Activated CD4-positive, alpha-beta memory T cell treated with anti-CD3 and anti-CD28 coated beads, Interleukin-2, amount 10 ng/mL, durations not matched to agents 7 days and 5 days (primary cell): ENCODE measurements around the gene CNTN6. TPM values are rescaled to one million over a fixed set of nuclear protein-coding genes. Genes with fewer than 3 reads are reported as not detected.

Experiments
- CTCF ChIA-PET: fragments of 350-600 bp; sonication (Branson Sonifier 250); formaldehyde crosslinking; loops from one replicate; lab custom pipeline; 2021; ENCODE audit warnings: antibody characterized with exemption, inconsistent platforms; lab: Charles Lee
- POLR2A ChIA-PET: fragments of 350-600 bp; sonication (Branson Sonifier 250); formaldehyde crosslinking; loops from one replicate; lab custom pipeline; 2021; ENCODE audit warnings: antibody characterized with exemption; lab: Charles Lee
- DNase-seq: peaks from one replicate; pipeline ENCODE4 v3.0.0-alpha.2; 2020
- H3K27ac Mint-ChIP-seq: one replicate; pipeline ENCODE4 v1.8.0; 2021; ENCODE audit warnings: mild to moderate bottlenecking, mixed read lengths
- H3K27me3 Mint-ChIP-seq: one replicate; pipeline ENCODE4 v1.8.0; 2021; ENCODE audit warnings: mixed read lengths
- H3K36me3 Mint-ChIP-seq: one replicate; pipeline ENCODE4 v1.8.0; 2021; ENCODE audit warnings: low read depth, mixed read lengths
- H3K4me1 Mint-ChIP-seq: one replicate; pipeline ENCODE4 v1.8.0; 2021; ENCODE audit warnings: mixed read lengths
- H3K4me3 Mint-ChIP-seq: one replicate; pipeline ENCODE4 v1.8.0; 2021; ENCODE audit warnings: mild to moderate bottlenecking, mixed read lengths
- H3K9me3 Mint-ChIP-seq: one replicate; pipeline ENCODE4 v1.8.0; 2021; ENCODE audit warnings: mixed read lengths
- total RNA-seq, 2 experiments: library from RNA; stranded (reverse); gene quantifications; one replicate each; pipeline ENCODE4 v1.2.3, GENCODE V29; 2021

CNTN6 gene
- total RNA-seq = not detected

DNA sequence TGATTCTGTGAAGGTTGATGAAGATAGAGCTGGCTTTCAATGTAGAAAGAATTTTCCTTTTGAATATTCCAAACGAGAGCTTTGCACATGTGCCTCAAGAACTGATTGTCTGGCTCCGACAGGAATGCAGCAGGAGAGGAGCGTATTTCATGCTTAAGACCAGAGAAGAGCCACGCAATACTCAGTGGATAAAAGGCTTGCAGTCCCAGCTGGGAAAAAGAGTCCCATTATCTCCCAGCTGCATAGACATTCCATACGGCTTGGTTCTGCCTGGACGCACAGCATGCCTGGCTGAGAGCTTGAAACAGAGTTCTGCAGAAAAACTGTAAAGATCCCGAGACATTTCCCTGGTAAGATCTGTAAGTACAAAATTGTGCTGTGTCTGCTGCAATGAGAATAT, at the start of gene CNTN6:
TSS of gene CNTN6 (plus strand) at position 254 of the 400 bp plus-strand sequence. CDS start 54,985 bp downstream, outside the sequence.
- CTCF ChIA-PET = no interaction called here
- no peak for DNase-seq
- Mint-ChIP-seq H3K4me1 (no peaks in the 10 kb centered on the region), H3K36me3 (no peaks in the 10 kb centered on the region), H3K9me3 (peaks cover 6% of the 10 kb centered on the region), H3K27ac (no peak within 1 kb of the TSS), H3K4me3 (no peak within 1 kb of the TSS), H3K27me3 (no peaks in the 10 kb centered on the region)
- POLR2A ChIA-PET = no interaction called here

DNA sequence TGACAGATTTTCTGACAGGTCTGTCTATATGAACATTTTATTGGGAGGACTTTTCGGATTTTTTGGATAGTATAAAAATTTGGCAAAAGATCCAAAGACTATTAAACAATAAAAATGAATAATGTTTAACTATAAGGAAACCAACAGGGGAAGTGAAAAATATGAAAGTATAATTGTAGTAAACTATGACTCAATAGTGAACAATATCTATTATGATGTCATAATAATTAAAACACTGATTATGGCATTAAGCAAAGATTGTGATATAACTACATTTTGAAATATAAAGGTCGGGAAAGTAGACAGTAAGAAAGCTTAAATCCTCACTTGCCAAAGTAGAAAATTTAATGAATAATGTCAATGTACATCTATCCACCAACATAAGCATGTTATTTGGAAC, 44.3 kb upstream of the CNTN6 start:
- Mint-ChIP-seq H3K27me3 (no peaks in the 10 kb centered on the region), H3K36me3 (no peaks in the 10 kb centered on the region), H3K27ac (no peak overlapping the region), H3K9me3 (peaks cover 27% of the 10 kb centered on the region), H3K4me1 (no peaks in the 10 kb centered on the region), H3K4me3 (no peak overlapping the region)
- no peak for DNase-seq
- CTCF ChIA-PET = no interaction called here
- POLR2A ChIA-PET = no interaction called here

DNA sequence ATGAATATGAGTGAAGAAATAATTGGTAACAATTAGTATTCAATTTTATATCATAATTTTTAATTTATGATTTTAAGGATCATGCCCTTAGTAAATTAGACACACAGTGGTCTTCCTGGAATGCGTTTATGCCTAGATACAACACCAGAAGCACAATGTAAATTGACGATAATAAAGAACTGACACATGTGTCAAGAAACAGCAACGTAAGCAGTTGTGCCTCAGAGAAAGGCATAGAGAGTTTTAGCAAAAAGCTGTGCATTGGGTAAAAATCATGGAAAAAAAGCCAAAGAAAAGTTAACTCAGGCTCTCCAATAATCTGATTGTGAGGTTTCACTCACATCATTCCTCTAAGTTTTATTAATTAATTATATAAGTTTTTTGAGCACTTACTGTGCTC, 37.0 kb upstream of the CNTN6 start:
- no peak overlapping the region for H3K27ac Mint-ChIP-seq
- CTCF ChIA-PET = no interaction called here

DNA sequence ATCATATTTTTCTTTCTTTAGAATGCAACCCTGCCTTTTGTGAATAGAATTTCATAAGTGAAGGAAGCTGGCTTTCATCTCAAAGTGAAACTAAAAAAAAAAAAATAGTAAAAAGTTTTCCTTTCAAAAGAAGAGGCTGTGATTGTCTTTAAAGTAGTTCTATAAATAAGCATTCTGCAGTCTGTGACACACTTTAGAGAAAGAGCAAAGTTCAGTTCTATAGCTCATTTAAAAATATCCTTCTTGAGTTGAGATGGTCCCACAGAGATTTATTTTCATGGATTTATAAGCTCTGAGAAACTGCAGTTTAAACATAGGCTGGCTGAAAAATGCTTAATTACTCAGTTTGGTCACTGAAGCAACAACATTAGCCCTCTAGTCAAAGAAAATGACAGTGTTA, 36.1 kb upstream of the CNTN6 start:
- H3K9me3 Mint-ChIP-seq = peaks cover 25% of the 10 kb centered on the region
- ChIA-PET POLR2A (no interaction called here), CTCF (no interaction called here)
- H3K36me3 Mint-ChIP-seq = no peaks in the 10 kb centered on the region
- H3K4me1 Mint-ChIP-seq = no peaks in the 10 kb centered on the region
- no peaks in the 10 kb centered on the region for H3K27me3 Mint-ChIP-seq
- no peak for DNase-seq
- H3K27ac Mint-ChIP-seq = no peak overlapping the region
- H3K4me3 Mint-ChIP-seq = no peak overlapping the region

More for the DNA sequence above, 37.0 kb upstream of the CNTN6 start:
- H3K27me3 Mint-ChIP-seq = no peaks in the 10 kb centered on the region
- DNase-seq = no peak
- H3K4me1 Mint-ChIP-seq = no peaks in the 10 kb centered on the region
- POLR2A ChIA-PET = no interaction called here
- no peaks in the 10 kb centered on the region for H3K36me3 Mint-ChIP-seq
- peaks cover 22% of the 10 kb centered on the region for H3K9me3 Mint-ChIP-seq
- H3K4me3 Mint-ChIP-seq = no peak overlapping the region

DNA sequence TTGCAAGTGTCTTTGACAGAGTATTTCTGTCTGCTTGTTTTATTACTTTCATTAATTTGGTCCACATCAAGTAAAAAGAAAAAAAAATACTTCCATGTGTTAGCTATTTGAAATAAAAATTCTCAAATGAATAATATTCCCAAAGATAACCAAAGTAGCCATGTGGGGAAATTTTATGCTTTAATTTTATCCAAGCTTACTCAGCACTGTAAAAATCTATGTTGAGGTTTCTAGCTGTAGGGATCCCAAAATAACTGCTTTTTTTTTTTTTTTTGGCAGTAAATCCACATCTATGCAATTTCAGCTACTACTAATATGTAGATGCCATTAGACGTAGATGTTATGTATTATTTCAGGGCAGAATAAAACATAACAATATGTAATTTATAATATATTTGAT, 35.4 kb upstream of the CNTN6 start:
- Mint-ChIP-seq H3K4me1 (no peaks in the 10 kb centered on the region), H3K9me3 (peaks cover 22% of the 10 kb centered on the region), H3K4me3 (no peak overlapping the region), H3K27me3 (no peaks in the 10 kb centered on the region), H3K36me3 (no peaks in the 10 kb centered on the region), H3K27ac (no peak overlapping the region)
- no peak for DNase-seq
- POLR2A ChIA-PET = no interaction called here
- CTCF ChIA-PET = no interaction called here

DNA sequence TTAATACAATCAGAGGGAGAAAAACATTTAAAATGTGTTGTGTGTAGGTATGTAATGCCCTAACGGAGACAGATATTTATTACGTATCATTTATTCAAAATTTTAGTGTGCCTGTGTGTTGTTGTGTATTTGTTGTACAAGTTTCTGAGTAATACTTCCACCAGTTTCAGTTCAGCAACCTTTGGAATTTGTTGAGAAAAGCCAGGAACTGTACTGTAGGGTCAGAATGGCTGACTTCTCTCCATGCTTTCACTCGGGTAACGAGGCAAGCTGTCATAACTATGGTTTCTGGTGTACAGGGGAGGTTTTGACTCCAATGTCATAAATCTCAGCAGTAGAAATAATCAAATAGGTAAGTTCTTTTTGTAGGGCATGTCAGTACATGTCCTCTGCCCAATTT, 23.8 kb upstream of the CNTN6 start:
- ChIA-PET POLR2A (no interaction called here), CTCF (no interaction called here)
- Mint-ChIP-seq H3K27me3 (no peaks in the 10 kb centered on the region), H3K4me3 (no peak overlapping the region), H3K36me3 (no peaks in the 10 kb centered on the region), H3K4me1 (no peaks in the 10 kb centered on the region), H3K27ac (no peak overlapping the region), H3K9me3 (peaks cover 18% of the 10 kb centered on the region)
- no peak for DNase-seq

DNA sequence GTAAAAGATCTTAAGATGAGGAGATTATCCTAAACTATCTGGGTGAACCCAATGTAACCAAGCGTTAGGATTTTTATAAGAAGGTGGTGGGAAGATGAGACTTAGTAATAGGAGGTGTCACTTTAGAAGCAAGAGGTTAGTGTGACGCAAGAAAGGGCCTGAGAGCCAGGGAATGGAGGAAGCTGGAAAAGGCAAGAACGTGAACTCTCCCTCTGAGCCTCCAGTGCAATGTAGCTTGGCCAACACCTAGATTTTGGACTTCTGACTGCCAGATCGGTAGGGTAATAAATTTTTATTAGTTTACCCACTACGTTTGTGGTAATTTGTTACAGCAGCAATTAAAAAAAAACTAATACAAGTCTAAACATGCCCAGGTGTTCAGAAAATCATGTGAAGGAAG, 20.8 kb upstream of the CNTN6 start:
- Mint-ChIP-seq H3K27ac (no peak overlapping the region), H3K4me3 (no peak overlapping the region), H3K9me3 (peaks cover 8% of the 10 kb centered on the region), H3K27me3 (no peaks in the 10 kb centered on the region), H3K36me3 (no peaks in the 10 kb centered on the region), H3K4me1 (no peaks in the 10 kb centered on the region)
- ChIA-PET CTCF (no interaction called here), POLR2A (no interaction called here)
- DNase-seq = no peak

DNA sequence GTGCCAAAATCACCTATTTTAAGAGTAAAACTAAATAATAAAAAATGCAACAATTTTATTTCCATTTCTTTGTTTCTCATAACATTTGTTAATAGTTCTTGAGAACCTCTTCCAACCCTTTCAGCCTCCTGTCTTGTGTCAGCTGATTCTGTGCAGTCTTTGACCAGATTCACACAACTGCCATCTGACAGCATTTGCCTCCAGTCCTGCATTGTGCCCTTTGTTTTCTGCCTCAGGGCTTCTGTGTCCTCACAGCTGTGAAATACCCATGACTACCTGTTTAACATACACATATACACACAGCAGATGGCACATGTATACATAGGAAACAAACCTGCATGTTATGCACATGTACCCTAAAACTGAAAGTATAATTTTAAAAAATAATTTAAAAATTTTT, 13.2 kb upstream of the CNTN6 start:
- no peak overlapping the region for H3K27ac Mint-ChIP-seq
- CTCF ChIA-PET = no interaction called here
- H3K4me1 Mint-ChIP-seq = no peaks in the 10 kb centered on the region
- no peak for DNase-seq
- H3K36me3 Mint-ChIP-seq = no peaks in the 10 kb centered on the region
- POLR2A ChIA-PET = no interaction called here
- H3K4me3 Mint-ChIP-seq = no peak overlapping the region
- peaks cover 7% of the 10 kb centered on the region for H3K9me3 Mint-ChIP-seq
- no peaks in the 10 kb centered on the region for H3K27me3 Mint-ChIP-seq

DNA sequence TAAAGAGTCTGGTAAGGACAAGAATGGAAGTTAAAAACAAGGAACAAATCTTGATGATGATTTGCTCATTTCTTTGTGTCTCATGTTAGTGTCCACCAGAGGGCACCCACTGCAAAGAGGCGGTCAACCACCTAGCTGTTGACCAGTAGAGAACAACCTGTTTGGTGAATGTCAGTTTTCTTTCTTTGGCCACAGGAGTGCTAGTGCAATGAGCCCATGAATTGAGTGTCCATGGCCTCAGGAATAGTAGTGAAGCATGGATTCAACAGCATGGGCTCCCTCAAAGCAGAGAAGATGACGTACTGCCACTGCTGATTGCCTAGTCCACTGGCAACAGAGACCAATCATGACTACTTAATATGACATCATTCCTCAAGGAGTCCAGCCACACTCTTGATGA, 10.7 kb upstream of the CNTN6 start:
- ChIA-PET CTCF (no interaction called here), POLR2A (no interaction called here)
- no peak for DNase-seq
- H3K4me3 Mint-ChIP-seq = no peak overlapping the region
- peaks cover 10% of the 10 kb centered on the region for H3K9me3 Mint-ChIP-seq
- H3K4me1 Mint-ChIP-seq = no peaks in the 10 kb centered on the region
- no peak overlapping the region for H3K27ac Mint-ChIP-seq
- no peaks in the 10 kb centered on the region for H3K36me3 Mint-ChIP-seq
- no peaks in the 10 kb centered on the region for H3K27me3 Mint-ChIP-seq

DNA sequence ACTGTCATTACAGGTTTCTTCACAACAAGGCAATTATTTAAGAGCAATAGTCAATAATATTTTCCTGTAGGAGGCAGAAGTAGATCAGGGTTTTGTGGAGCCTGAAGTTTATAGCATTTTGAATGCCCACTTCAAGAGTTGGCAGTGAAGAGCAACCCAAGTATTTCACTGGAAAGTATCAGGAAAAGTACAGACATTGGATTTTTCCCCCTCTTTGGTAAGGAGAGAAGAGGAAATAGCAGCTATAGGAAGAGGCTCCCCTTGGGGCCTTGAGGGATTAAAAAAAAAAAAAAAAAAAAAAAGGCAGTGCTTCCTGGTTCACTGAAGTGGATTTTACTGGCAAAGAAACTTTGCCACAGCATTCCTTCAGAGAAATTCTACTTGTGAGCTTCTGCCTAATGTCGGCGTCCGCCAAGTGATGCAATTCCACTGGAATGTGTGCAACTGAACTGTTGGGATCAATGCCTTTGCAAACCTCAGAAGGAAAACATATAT, 5.7 kb upstream of the CNTN6 start:
- DNase-seq = no peak
- Mint-ChIP-seq H3K4me3 (no peak overlapping the region), H3K27ac (no peak overlapping the region), H3K4me1 (no peaks in the 10 kb centered on the region), H3K36me3 (no peaks in the 10 kb centered on the region), H3K27me3 (no peaks in the 10 kb centered on the region), H3K9me3 (peaks cover 7% of the 10 kb centered on the region)
- ChIA-PET POLR2A (no interaction called here), CTCF (no interaction called here)

DNA sequence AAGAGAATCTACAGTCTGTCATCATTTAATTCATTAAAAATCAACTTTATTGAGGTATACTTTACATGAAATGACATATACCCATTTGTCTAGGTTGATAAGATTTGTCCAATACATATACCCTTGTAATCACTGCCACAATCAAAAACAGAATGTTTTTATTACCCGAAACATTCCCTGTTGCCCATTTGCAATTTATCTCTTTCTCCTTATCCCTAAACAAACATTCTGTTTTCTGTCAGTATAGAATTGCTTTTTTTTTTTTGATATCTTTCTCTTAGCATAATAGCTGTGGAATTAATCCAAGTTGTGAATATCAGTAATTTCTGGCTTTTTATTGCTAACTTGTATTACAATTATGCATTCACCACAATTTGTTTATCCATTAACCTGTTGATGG, 4.3 kb upstream of the CNTN6 start:
- Mint-ChIP-seq H3K4me1 (no peaks in the 10 kb centered on the region), H3K9me3 (peaks cover 10% of the 10 kb centered on the region), H3K27ac (no peak overlapping the region), H3K4me3 (no peak overlapping the region), H3K27me3 (no peaks in the 10 kb centered on the region), H3K36me3 (no peaks in the 10 kb centered on the region)
- DNase-seq = no peak
- CTCF ChIA-PET = no interaction called here
- POLR2A ChIA-PET = no interaction called here

DNA sequence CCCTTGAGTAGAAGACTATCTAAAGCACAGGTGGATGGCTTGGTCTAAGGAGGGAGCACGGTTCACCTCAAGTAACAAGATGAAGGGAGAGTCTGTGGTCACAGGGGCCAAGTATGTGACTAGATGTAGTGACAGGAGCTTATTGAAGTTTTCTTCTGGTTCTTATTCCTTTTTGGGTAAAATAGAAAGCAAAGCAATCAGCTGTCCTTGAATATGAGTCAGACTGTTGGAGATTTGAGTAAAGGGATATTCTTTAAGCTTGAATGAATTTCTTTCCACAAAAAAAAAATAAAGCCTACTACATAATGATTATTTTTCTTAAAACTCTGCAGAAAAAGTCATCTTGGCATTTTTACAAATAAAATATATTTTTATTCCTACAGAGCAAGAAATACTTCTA, 1.5 kb upstream of the CNTN6 start:
- DNase-seq = no peak
- H3K36me3 Mint-ChIP-seq = no peaks in the 10 kb centered on the region
- H3K27ac Mint-ChIP-seq = no peak overlapping the region
- ChIA-PET CTCF (no interaction called here), POLR2A (no interaction called here)
- H3K4me3 Mint-ChIP-seq = no peak overlapping the region
- H3K4me1 Mint-ChIP-seq = no peaks in the 10 kb centered on the region
- no peaks in the 10 kb centered on the region for H3K27me3 Mint-ChIP-seq
- H3K9me3 Mint-ChIP-seq = peaks cover 2% of the 10 kb centered on the region

DNA sequence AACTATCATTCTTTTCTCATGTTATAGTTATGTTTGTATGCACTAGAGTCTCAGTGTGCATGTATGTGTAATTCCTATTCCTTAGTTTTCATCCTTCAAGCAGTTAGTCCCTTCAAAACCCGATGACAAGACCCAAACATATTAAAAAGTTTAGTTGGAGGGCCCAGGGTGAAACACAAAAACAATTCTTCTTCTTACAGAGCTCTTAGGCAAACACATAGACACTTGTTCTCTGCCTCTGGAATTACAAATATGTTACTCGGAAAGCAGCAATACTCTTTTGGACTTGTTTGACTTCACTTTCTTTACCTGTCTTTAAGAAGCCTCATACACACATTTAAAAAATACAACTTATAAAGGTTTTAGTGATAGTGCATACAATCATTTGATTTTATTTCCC, 763 bp upstream of the CNTN6 start:
- Mint-ChIP-seq H3K27me3 (no peaks in the 10 kb centered on the region), H3K36me3 (no peaks in the 10 kb centered on the region), H3K4me1 (no peaks in the 10 kb centered on the region), H3K9me3 (peaks cover 6% of the 10 kb centered on the region), H3K27ac (no peak overlapping the region), H3K4me3 (no peak overlapping the region)
- ChIA-PET POLR2A (no interaction called here), CTCF (no interaction called here)
- no peak for DNase-seq

DNA sequence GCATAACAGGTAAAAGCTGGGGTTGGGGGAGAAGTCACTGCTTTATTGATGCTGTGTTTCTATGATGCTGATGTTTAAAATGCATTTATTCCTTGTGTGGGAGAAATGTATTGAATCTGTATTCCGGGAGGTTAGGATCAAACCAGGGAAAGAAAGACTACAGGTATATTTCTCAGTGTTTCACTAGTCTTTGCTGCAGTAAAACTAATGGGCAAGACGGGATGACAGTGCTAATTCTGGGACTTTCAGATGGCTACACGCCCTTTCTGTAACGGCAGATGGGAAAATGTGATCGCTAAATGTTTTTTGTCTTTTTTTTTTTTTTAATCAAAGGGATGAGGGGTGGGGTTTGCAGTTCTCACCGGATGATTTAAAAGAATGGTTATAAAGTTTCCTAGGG, 393 bp downstream of the CNTN6 start:
- no peaks in the 10 kb centered on the region for H3K27me3 Mint-ChIP-seq
- ChIA-PET CTCF (no interaction called here), POLR2A (no interaction called here)
- H3K36me3 Mint-ChIP-seq = no peaks in the 10 kb centered on the region
- peaks cover 6% of the 10 kb centered on the region for H3K9me3 Mint-ChIP-seq
- no peak for DNase-seq
- no peak overlapping the region for H3K27ac Mint-ChIP-seq
- no peaks in the 10 kb centered on the region for H3K4me1 Mint-ChIP-seq
- no peak overlapping the region for H3K4me3 Mint-ChIP-seq

DNA sequence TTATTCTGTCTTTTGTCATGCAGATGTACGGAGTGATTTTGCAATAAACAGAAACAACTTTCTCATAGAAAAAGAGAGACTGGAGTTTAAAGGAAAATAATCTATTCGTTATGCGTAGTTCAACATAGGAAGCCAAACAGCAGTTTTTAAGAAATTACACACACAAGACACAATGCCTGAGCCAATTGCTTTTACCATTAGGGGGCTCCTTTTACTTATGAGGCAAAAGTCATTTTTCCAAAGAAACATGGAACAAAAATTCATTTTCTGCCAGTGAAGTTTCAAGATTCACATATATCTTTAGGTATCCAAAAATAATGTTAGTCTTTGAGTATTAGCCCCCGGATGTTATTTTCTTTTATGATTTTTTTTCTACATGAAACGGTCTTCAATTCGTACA, 10.7 kb downstream of the CNTN6 start:
- H3K36me3 Mint-ChIP-seq = no peaks in the 10 kb centered on the region
- H3K4me1 Mint-ChIP-seq = no peaks in the 10 kb centered on the region
- no peak overlapping the region for H3K27ac Mint-ChIP-seq
- ChIA-PET CTCF (no interaction called here), POLR2A (no interaction called here)
- DNase-seq = no peak
- no peaks in the 10 kb centered on the region for H3K27me3 Mint-ChIP-seq
- H3K9me3 Mint-ChIP-seq = peaks cover 9% of the 10 kb centered on the region
- no peak overlapping the region for H3K4me3 Mint-ChIP-seq
